HG03045 (cell line): ENCODE measurements around the gene COQ4.

ENCODE experiments used
- ATAC-seq: cut with Tn5 transposase; IDR thresholded peaks from one replicate; pipeline ENCODE4 v1.9.1; 2021; ENCODE audit warnings: mild to moderate bottlenecking, moderate library complexity; ENCODE audit not compliant: unreplicated experiment

COQ4 gene

DNA sequence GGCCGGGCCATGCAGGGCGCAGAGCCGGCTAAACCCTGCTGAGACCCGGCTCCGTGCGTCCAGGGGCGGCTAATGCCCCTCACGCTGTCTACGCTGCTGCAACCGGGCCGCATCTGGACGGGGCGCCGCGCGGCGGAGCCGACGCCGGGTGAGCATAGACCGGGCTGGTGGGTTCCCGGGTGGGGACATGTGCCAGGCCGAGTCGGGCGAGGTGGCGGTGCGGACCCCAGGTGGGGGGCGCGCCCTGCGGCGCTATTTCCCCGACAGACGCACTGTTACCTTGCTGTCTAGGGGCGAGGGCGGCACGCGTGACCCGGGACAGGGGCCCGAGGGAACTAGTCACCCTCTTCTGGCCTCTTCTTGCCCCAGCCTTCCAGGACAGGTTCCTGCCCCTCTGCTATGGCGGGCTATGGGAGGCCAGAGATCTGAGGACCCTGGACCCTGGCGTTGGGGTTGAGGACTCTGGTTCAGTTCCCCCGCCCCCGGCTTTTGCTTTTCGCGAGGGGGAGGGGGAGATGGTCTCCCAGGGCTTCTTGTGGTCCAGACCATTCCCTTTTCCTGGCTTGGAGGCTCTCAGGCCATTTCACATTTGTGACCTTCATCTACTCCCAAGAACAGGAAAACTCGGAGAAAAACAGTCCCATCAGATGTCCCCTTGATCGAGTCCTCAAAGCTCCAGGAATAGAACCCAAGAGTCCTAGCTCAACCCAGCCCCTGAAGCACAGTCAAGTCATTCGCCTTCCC is 18.2 kb downstream of the COQ4 start:
- ATAC-seq, result peak; percentile 36

DNA sequence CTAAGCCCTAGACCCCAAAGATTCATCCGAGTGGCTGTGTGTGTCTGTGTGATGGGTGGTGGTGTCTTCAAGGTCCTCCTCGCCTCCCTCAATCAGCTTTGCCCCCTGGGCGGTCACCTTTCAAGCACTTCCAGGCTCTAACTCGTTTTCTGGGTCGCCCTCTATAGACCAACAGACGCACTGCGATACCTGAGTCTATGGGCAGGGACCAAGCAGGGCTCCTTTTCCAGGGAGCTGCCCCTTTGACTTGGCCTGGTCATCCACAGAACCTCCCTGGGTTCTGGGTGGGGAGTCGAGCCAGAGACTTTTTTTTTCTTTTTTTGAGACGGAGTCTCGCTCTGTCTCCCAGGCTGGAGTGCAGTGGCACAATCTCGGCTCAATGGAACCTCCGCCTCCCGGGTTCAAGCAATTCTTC is 18.8 kb downstream of the COQ4 start:
- no peak for ATAC-seq

DNA sequence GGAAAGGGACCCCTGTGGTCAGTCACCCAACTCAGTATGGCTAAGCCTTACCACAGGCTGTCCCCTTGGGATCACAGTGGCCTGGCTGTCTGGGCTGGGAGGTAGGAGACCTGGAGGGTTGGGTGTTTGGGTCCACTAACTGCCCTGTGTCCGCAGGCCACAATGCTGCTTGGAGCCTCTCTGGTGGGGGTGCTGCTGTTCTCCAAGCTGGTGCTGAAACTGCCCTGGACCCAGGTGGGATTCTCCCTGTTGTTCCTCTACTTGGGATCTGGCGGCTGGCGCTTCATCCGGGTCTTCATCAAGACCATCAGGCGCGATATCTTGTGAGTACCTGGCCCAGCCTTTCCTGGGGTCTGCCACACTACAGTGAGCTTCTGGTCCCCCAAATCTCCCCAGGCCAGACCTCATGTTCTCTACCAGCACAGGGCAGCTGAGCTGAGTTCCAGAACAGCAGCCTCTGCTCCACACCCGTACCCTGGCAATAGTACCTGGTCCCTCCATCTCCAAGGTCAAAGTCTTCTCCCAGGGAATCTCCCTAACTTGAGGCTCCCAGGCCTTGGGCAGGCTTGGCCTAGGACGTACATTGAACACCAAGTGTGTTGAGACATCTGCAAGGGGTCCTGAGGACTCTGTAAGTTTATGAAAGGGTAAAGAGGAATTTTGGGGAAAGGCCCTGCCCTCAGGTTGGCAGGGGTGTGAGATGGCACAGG is 20.5 kb downstream of the COQ4 start:
- ATAC-seq, result no peak

DNA sequence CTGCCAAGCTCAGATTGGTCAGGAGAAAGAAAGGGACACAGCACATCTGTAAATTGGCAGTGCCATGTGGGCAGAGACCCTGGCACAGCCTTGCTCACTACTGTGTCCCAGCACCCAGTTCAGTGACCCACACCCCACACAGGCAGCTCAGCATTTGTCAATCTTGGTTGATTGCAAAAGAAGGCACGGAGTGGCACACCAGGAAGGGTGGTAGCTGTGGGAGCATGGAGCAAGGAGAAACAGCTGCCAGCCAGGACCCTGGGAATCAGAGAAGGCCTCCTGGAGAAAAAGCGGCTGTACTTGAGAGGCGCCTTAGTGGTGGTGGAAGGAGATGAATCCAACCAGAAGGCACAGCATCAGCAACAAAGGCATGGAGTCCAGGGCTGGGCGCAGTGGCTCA is 21.2 kb downstream of the COQ4 start:
- no peak for ATAC-seq

DNA sequence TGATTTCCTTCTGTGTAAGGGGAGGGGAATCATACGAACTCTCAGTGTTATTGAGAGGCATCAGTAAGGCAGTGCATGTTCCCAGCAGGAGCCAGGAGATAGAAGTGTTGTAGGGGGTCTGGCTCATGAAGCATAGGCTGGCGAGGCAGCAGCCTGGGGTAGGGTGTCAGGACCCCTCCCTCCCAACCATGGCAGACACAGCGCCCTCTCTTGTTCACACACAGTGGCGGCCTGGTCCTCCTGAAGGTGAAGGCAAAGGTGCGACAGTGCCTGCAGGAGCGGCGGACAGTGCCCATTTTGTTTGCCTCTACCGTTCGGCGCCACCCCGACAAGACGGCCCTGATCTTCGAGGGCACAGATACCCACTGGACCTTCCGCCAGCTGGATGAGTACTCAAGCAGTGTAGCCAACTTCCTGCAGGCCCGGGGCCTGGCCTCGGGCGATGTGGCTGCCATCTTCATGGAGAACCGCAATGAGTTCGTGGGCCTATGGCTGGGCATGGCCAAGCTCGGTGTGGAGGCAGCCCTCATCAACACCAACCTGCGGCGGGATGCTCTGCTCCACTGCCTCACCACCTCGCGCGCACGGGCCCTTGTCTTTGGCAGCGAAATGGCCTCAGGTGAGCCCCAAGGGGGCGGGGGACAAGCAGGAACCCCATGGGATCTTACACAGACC is 22.4 kb downstream of the COQ4 start:
- ATAC-seq, result no peak

DNA sequence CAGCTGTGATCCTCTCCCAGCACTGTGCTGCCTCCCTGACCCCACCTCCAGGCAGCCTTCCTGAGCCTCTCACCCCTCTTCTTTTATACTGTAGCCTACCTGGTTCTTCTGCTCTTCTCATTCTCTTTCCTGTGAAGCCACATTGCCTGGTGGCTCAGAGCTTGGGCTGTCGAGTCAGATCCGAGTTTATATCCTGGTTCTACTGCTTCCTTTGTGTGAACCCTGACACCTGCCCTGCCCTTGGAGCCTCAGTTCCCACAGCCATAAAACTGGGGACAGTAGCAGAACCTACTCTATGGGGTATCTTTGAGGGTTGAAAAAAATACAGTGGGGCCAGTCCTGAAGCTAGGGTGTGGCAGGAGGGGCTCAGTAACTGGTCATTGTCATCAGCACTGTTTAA is 26.5 kb downstream of the COQ4 start:
- ATAC-seq, result no peak

DNA sequence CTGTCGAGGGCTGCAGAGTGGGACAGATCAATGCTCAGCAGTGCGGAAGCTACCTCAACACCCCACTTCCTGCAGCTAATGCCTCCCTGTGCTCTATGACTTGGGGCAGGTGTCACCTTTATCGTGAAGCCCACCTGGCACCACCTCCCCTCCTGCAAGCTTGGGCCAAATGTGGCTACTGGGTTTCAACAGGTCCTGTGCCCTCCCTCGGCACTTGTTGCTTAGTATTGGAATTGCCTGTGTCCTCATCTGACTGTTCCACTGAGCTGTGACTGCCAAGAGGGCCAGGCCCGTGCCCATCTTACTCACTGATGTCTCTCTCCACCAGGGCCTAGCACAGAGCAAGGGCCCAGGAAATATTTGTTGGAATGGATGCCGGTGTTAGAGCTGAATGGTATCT is 27.1 kb downstream of the COQ4 start:
- no peak for ATAC-seq

DNA sequence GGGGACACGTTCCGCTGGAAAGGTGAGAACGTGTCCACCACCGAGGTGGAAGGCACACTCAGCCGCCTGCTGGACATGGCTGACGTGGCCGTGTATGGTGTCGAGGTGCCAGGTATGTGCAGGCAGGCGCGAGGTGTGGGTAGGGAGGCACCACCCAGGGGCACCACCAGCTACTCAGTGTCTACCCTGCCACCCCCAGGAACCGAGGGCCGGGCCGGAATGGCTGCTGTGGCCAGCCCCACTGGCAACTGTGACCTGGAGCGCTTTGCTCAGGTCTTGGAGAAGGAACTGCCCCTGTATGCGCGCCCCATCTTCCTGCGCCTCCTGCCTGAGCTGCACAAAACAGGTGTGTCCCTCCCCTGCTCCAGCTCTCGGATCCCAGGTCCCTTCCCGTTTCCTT is 32.8 kb downstream of the COQ4 start:
- ATAC-seq, result no peak

DNA sequence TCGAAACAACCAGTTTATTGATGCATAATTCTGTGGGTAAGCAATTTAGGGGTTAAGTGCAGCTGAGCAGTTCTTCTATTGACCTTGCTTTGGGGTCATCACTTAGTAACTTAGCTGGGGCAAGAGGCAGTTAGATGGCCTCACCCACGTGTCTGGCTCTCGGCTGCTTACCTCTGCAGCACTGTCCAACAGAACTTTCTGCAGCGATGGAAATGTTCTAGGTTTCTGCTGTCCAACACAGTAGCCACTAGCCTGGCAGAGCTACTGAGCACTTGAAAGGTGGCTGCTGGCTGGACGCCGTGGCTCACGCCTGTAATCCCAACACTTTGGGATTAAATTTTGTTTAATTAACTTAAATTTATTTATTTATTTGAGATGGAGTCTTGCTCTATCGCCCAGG is 35.5 kb downstream of the COQ4 start:
- no peak for ATAC-seq

DNA sequence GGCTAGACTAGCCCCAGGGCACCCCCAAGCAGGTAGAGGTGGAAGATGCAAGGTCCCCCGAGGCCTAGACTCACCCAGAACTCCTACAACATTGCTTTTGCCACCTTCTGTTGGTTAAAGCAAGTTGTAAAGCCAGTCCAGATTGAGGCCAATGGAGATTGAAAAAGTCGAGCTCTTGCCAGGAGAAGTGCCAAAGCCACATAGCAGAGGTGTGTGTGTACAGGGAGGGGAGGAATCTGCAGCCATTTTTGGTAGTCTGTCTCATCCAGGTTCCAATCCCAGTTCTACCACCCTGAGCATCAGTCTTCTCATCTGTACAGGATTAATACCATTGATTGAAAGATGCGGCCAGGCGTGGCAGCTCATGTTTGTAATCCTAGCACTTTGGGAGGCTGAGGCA is 36.2 kb downstream of the COQ4 start:
- no peak for ATAC-seq

DNA sequence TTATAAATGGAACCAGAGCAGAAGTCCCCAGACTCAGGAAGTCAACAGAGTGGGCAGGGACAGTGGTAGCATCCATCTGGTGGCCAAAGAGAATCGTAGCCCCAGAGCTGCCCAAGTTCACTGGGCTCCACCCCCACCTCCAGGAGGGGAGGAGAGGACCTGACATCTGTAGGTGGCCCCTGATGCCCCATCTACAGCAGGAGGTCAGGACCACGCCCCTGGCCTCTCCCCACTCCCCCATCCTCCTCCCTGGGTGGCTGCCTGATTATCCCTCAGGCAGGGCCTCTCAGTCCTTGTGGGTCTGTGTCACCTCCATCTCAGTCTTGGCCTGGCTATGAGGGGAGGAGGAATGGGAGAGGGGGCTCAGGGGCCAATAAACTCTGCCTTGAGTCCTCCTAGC is 38.2 kb downstream of the COQ4 start:
- no peak for ATAC-seq

DNA sequence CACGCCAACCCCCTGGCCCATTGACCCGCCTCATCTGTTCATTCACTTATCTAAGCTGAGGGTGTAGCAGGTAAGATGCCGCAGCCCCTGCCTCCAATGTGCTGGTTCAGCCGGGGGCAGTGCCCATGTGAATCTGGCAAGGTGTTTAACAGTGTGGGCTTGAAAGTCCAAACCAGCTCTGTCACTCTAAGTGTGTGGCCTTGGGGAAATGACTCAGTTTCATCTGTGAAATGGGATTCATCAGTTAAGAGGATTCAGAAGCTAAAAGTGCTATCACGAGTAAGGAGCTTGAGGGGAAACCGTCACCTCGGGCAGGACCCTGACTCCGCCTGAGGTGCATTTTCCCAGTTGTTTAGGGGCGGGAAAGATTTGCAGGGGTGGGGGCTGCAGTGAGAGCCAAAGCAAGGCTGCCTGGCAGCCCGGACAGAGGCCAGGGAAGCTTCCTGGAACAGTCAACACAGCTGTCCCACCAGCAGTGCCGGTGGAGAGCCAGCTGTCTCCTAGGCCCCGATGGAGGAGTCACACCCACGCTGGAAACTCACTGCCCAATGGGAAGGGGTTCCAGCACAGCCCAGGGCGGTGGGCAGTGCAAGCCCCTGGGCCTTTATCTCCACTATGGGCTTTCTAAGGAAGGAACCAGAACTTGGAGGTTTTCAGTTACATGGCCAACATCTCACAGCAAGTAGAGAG is 38.8 kb downstream of the COQ4 start:
- ATAC-seq, result no peak

DNA sequence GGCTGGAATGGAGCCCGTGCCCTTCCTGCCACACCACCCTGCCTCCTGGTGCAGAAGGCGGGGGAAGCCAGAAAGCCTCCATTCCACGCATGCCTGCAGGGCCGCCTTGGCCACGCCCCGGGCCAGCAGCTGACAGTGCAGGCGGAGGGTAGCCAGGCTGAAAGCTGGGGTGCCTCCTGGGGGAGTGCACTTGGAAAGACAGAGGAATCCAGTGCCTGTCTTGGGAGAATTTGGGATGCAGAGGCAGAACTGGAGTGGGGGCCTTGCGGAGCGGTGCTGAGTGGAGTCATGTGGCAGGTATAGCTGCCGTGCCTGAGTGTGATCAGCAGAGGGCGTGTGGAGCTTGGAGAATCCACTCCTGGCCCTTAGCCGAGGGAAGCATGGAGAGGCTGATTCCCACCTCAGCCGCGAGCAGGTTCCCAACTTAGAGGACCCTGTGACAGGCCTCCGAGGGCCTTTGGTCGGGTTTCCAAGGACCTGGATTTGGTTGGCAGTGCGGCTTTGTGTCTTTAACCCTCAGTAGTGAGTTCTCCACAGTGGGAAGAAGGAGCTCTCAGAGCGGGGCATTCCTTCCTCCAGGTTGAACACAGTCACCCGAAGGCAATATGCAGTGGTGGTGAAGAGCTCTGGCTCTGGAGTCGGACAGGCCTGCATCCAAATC is 39.5 kb downstream of the COQ4 start:
- ATAC-seq, result peak; percentile 66

DNA sequence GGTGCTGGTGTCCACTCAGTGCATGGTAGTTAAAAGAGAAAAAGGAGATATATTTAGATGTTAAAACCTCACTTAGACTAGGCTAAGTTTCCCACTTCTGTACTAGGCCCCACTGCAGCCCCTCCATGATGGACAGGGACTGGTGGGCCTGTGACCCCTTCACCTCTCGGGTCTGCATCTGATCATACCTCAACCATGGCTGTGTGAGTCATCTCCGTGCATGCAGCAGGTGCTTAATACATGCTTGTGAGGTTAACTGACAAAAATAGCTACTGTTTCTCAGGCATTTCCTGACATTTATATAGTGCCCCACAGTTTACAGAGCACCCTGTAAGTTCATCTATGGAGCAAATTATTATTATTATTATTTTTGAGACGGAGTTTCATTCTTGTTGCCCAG is 40.1 kb downstream of the COQ4 start:
- no peak for ATAC-seq

DNA sequence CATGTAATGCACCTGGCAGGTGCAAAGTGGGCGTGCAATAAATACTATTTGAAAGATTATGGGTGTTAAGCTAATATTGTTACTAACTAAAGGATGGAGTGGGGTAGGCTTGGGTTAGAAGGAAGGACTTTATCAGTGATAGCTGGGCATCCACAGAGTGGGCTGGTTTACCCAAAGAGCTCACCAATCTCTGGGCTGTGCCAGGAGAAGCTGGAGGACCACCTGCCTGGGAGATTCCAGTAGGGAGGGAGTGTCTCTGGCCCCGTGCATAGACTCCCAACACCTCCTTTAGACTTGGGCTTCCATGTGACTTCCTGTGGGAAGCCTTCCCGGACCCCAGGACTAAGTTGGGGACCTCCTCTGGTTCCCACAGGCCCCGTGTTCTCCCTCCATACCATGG is 42.9 kb downstream of the COQ4 start:
- no peak for ATAC-seq

DNA sequence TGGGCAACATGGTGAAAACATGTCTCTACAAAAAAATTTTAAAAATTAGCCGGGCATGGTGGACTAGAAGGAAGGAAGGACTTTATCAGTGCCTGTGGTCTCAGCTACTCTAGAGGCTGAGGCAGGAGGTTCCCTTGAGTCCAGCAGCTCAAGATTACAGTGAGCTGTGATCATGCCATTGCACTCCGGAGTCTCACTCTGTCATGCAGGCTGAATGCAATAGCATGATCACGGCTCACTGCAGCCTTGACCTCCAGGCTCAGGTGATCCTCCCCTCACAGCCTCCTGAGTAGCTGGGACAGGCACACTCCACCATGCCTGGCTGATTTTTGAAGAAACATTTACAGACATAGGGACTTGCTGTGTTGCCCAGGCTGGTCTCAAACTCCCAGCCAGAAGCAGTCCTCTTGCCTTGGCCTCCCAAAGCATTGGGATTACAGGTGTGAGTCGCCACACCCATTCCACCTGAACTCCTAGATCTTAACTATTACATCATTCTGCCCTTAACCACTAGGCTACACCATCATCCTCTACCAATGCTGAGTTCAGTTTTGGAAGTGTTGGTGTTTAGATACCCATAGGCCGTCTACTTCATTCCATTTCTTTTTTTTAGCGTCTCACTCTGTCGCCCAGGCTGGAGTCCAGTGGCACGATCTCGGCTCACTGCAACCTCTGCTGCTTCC is 46.5 kb downstream of the COQ4 start:
- ATAC-seq, result no peak

DNA sequence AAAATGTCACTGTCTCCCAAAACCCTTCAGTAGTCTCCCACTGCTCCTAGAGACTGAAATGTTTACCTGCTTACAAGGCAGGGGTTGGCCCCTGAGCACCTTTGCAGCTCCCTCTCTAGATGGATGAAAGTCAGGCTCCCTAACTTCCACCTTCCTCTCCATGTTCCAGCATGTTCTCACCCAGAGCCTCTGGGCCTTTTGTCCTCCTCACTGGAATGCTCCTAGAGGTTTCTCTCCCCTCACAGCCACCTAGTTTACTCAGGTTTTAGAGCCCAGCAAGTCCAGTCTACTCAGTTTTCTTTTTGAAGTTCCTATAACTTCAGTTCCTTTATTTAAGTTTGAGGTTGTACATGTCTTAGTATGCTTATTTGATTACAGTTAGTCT is 47.7 kb downstream of the COQ4 start:
- no peak for ATAC-seq

DNA sequence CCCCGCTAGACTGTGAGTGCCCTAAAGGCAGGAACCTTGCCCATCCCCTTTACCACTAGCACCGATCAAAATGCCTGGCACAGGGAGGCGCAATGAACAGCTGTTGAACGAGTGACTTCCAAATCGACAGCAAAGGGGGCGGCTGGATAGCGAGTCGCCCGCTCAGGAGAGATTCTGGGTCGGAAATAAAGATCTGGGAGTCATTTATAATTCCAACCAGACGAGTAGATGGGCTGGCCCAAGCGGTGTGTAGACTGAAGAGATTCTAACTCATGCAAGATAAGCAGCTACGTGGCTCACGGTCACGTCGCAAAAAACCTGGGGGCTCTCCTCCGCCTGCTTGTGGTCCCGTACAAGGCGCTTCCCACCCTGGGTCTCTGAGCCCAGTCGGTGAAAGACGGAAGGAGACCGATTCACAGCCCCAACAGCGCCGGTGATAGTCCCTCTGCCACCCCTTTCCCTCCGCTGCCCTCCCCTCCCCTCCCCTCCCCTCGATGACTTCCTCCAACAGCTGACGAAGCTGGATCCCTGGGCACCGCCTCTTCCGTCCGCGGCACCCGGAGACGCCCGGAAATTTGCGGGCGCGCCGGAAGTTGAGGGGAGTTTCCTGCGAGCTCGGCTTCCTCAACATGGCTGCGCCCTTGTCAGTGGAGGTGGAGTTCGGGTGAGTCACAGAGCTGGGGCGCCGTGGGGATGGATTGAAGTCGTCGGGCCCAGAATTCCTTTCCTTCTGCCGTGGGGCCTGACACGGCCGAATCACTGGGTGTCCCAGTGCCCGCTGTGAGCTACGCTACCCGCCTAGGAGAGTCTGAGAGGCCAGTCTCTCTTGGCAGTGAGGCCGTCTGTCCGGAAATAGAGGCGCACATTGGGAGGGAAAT is 48.4 kb downstream of the COQ4 start, which contains the start of gene URM1:
Gene URM1 (plus strand): TSS at position 623 of the 878 bp plus-strand sequence. CDS start 7 bp downstream, at position 630.
- peak; percentile 91 for ATAC-seq

DNA sequence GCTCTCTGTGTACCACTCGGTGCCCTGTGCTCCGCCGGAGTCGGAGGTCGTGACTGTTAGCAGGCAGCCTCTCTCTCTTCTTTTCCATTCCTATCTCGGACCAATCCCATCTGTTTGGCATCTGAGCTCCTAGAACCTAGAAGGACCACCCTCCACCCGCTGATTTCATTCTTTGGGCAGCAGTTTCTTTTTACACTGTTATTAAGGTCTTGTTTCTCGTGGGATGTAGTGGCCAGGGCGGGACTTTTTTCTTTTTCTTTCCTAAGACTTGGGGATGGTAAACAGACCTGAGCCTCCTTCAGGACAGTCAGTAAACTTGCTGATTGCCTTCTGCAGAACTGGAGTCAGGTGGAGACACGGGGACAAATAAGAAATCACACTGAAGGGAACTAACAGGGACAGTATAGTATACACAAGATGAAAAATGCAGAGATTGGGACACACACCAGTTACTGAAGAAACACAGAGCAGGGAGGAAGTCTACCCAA is 49.0 kb downstream of the COQ4 start:
- ATAC-seq, result no peak
